Neural crest cell (in vitro differentiated cells): ENCODE data around the gene OGT. TPM values are rescaled to one million over a fixed set of nuclear protein-coding genes. Genes with fewer than 3 reads are reported as not detected.
A peak's percentile ranks its signal among the peaks of the same experiment; 100 is the strongest.
"Not testable (repeated sequence)": the region's sequence is repeated elsewhere in the genome, so short reads cannot be mapped to it uniquely, and the experiment has no call there.

ENCODE experiments used
- DNase-seq: peaks from one replicate; pipeline ENCODE4 v3.0.0; 2021; ENCODE audit warnings: low read depth, mixed read lengths, low spot score
- H3K27ac Mint-ChIP-seq: one replicate; pipeline ENCODE4 v1.8.0; 2021; ENCODE audit warnings: mild to moderate bottlenecking, mixed read lengths; ENCODE audit not compliant: unreplicated experiment
- H3K27me3 Mint-ChIP-seq: 2 replicates; pipeline ENCODE4 v1.8.0; 2021; ENCODE audit warnings: low read depth, mild to moderate bottlenecking, mixed read lengths
- H3K36me3 Mint-ChIP-seq: 2 replicates; pipeline ENCODE4 v1.8.0; 2021; ENCODE audit warnings: low read depth, mild to moderate bottlenecking, mixed read lengths
- H3K4me1 Mint-ChIP-seq: 2 replicates; pipeline ENCODE4 v1.8.0; 2021; ENCODE audit warnings: mixed read lengths
- H3K4me3 Mint-ChIP-seq: one replicate; pipeline ENCODE4 v1.8.0; 2021; ENCODE audit warnings: mild to moderate bottlenecking, mixed read lengths
- H3K9me3 Mint-ChIP-seq: 2 replicates; pipeline ENCODE4 v1.8.0; 2021; ENCODE audit warnings: mixed read lengths
- CTCF ChIP-seq: fragments of 200-600 bp; sonication (generic); conservative IDR thresholded peaks from 2 replicates; pipeline ENCODE4 v1.5.0; 2021; ENCODE audit warnings: antibody characterized with exemption, mild to moderate bottlenecking
- long read RNA-seq: library from polyadenylated mRNA; unstranded; transcript quantifications from one replicate; pipeline ENCODE4 v2.0.0, GENCODE V29; 2020
- total RNA-seq: library from RNA; stranded (reverse); gene quantifications from 2 replicates; pipeline ENCODE4 v1.2.1, GENCODE V29; 2021

Gene OGT
- 121 and 130 TPM in 2 replicates for total RNA-seq
- long read RNA-seq, full-length matches to known transcripts = 23 of 58 reads
- long read RNA-seq, partial matches to known transcripts = 23 of 58 reads
- long read RNA-seq, other reads (novel, unspliced or antisense) = 12 of 58 reads

- peak within 1 kb of the TSS; percentile 94 for H3K4me3 Mint-ChIP-seq
- peak within 1 kb of the TSS; percentile 98 for H3K27ac Mint-ChIP-seq
- no peaks in the 10 kb centered on the region for H3K9me3 Mint-ChIP-seq
Observed at GRCh38 chrX:71532753-71533425, at the start of gene OGT. Gene OGT (plus strand): TSS chrX:71533104. CDS start chrX:71533300, 196 bp downstream.

GRCh38 chrX:71487814-71488213 lies 45.1 kb upstream of the OGT start:
- H3K36me3 Mint-ChIP-seq = peaks cover 2% of the 10 kb centered on the region
- TF ChIP-seq CTCF = no peak
- DNase-seq = no peak
- peaks cover 5% of the 10 kb centered on the region for H3K9me3 Mint-ChIP-seq
- H3K27ac Mint-ChIP-seq = no peak overlapping the region
- no peak overlapping the region for H3K4me3 Mint-ChIP-seq
- H3K4me1 Mint-ChIP-seq = no peaks in the 10 kb centered on the region
- no peaks in the 10 kb centered on the region for H3K27me3 Mint-ChIP-seq

More at GRCh38 chrX:71532753-71533425, at the start of gene OGT:
- TF ChIP-seq CTCF = no peak
- DNase-seq = peak; percentile 81
- Mint-ChIP-seq H3K27me3 (no peaks in the 10 kb centered on the region), H3K36me3 (peaks cover 18% of the 10 kb centered on the region), H3K4me1 (peaks cover 26% of the 10 kb centered on the region)

- TF ChIP-seq CTCF = no peak
- Mint-ChIP-seq H3K36me3 (peaks cover 2% of the 10 kb centered on the region), H3K27me3 (no peaks in the 10 kb centered on the region), H3K27ac (no peak overlapping the region), H3K4me1 (no peaks in the 10 kb centered on the region), H3K4me3 (no peak overlapping the region), H3K9me3 (peaks cover 5% of the 10 kb centered on the region)
- DNase-seq = no peak
Observed at GRCh38 chrX:71489540-71489939, 43.4 kb upstream of the OGT start.

GRCh38 chrX:71492231-71493065 lies 40.5 kb upstream of the OGT start:
- TF ChIP-seq CTCF = no peak
- Mint-ChIP-seq H3K27me3 (no peaks in the 10 kb centered on the region), H3K36me3 (peaks cover 2% of the 10 kb centered on the region), H3K4me1 (no peaks in the 10 kb centered on the region), H3K27ac (no peak overlapping the region), H3K4me3 (no peak overlapping the region), H3K9me3 (peaks cover 8% of the 10 kb centered on the region)
- DNase-seq = no peak

GRCh38 chrX:71493111-71493613 lies 39.7 kb upstream of the OGT start:
- no peak for DNase-seq
- no peaks in the 10 kb centered on the region for H3K27me3 Mint-ChIP-seq
- H3K4me1 Mint-ChIP-seq = no peaks in the 10 kb centered on the region
- H3K27ac Mint-ChIP-seq = no peak overlapping the region
- TF ChIP-seq CTCF = no peak
- peaks cover 5% of the 10 kb centered on the region for H3K9me3 Mint-ChIP-seq
- peaks cover 2% of the 10 kb centered on the region for H3K36me3 Mint-ChIP-seq
- H3K4me3 Mint-ChIP-seq = no peak overlapping the region

- H3K4me3 Mint-ChIP-seq, DNase-seq, H3K27me3 Mint-ChIP-seq, H3K4me1 Mint-ChIP-seq, H3K36me3 Mint-ChIP-seq, H3K27ac Mint-ChIP-seq, H3K9me3 Mint-ChIP-seq: not testable (repeated sequence)
Observed at GRCh38 chrX:71495979-71496378, 36.9 kb upstream of the OGT start.
